NCI-H345 treated with DMSO at 0.1 percent for 48 hours (cell line): Measurements from ENCODE around the gene PROZ.

Experiments used
- DNase-seq: peaks from one replicate; lab custom pipeline; 2025; ENCODE audit not compliant: unreplicated experiment; lab: John Stamatoyannopoulos, UW

Gene PROZ

GRCh38 chr13:113119166-113119821 is 39.2 kb upstream of the PROZ start:
- no peak for DNase-seq

DNA sequence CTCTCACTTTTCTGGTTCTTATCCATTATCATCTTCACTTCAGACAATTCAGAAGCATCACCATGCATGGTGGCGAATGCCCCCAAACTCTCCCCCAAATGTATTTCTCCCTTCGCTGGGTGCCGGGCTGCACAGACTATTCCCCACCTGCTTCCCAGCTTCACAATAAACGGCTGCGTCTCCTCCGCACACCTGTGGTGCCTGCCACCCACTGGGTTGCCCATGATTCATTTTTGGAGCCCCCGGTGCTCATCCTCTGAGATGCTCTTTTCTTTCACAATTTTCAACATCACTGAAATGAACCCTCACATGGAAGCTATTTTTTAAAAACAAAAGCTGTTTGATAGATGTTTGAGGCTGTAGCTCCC is 38.6 kb upstream of the PROZ start:
- DNase-seq: no peak

- DNase-seq: no peak
These were observed 37.9 kb upstream of the PROZ start for GRCh38 chr13:113120300-113121182.

DNA sequence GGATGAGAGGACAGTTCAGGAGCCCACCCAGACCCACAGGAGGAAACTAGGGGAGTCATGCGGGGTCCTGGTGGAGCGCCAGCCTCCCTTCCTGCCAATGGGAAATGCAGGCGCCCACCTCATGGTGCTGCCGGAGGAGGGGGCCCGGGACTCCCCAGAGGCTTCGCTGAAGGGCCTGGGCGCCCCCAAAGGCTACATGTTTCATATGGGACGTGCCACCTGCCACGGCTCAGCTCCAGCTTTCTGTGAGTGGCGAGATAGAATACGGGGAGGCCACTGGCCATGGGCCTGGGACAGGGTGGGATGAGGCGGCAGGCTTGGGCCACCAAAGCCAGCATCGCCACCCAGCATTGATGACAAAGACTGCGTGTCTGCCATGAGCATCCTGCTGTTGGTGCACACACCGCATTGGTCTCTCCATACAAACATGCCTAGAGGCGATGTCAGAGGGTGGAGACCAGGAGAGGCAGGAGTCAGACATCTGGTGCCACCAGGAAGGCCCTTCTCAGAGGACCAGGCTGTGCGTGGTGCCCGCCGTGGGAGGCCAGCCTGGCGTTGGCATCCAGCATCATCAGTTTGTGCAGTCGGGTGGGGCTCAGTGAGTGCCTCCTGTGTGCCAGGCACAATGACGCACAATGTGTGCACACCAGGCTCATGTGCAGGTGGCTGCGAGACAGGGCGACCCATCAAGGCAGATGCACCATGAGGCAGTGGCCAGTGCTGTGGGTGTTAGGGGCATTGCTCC is 37.1 kb upstream of the PROZ start:
- no peak for DNase-seq

- no peak for DNase-seq
These were observed 36.4 kb upstream of the PROZ start for GRCh38 chr13:113121928-113122471.

GRCh38 chr13:113122550-113123225 is 35.8 kb upstream of the PROZ start, which contains the start of gene F10:
Gene F10, plus strand, starts transcription at chr13:113122799. Its CDS starts 57 bp downstream, at chr13:113122856.
- DNase-seq: no peak

GRCh38 chr13:113123226-113124201 is 34.9 kb upstream of the PROZ start:
- DNase-seq: no peak

- DNase-seq: no peak
These were observed 34.1 kb upstream of the PROZ start for GRCh38 chr13:113124211-113124970.

DNA sequence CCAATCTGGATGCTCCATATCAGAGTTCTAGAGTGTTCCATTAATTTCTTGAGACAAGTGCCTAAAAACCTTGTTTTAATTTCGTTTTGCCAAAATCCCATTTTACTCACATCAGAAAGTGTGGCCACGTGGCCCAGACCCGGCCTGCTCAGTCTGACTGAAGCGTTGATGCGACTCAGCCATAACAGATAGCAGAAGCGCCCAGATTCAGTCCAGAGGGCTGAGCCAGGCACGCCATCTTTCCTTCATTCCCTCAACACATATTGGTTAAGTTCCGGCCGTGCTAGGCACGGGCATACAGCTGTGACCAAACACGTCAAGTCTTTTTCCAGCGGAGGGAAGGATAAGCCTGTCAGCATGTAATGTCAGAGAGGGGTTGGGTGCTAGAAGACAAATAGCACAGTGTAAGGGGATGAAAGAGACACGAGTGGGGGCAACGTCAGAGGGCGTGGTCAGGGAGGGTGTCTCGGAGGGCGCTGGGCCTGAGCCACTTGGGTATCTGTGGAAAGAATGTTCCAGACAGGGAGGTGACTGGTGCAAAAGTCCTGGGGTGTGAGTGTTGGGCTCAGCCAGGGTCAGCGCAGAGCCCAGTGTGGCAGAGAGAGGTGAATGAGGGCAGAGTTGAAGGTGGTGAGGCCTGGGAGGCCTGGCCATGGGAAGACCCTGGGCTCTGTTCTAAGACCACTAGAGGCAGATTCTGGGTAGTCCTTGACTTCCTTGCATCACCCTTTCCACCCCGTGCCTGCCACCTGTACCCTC is 32.8 kb upstream of the PROZ start:
- no peak for DNase-seq

GRCh38 chr13:113126265-113127150 is 31.9 kb upstream of the PROZ start:
- no peak for DNase-seq

GRCh38 chr13:113129480-113129879 is 29.0 kb upstream of the PROZ start:
- DNase-seq: no peak

- no peak for DNase-seq
These were observed 28.3 kb upstream of the PROZ start for GRCh38 chr13:113129921-113130750.

DNA sequence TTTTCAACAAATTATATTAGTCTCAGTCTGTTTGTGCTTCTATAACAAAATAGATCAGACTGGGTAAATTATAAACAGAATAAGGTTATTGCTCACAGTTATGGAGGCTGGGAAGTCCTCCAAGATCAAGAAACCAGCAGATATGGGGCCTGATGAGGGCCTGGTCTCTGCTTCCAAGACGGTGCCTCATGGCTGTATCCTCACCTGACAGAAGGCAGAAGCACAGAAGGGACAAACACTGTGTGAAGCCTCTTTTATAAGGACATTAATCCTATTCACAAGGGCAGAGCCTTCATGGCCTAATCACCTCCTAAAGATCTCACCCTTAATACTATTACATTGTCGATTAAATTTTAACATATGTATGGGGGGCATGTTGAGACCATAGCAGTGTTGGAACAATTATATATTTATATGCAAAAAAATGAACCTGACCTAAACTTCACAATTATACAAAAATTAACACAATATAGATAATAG is 23.1 kb upstream of the PROZ start:
- DNase-seq: no peak

GRCh38 chr13:113137691-113138298 is 20.7 kb upstream of the PROZ start:
- no peak for DNase-seq

DNA sequence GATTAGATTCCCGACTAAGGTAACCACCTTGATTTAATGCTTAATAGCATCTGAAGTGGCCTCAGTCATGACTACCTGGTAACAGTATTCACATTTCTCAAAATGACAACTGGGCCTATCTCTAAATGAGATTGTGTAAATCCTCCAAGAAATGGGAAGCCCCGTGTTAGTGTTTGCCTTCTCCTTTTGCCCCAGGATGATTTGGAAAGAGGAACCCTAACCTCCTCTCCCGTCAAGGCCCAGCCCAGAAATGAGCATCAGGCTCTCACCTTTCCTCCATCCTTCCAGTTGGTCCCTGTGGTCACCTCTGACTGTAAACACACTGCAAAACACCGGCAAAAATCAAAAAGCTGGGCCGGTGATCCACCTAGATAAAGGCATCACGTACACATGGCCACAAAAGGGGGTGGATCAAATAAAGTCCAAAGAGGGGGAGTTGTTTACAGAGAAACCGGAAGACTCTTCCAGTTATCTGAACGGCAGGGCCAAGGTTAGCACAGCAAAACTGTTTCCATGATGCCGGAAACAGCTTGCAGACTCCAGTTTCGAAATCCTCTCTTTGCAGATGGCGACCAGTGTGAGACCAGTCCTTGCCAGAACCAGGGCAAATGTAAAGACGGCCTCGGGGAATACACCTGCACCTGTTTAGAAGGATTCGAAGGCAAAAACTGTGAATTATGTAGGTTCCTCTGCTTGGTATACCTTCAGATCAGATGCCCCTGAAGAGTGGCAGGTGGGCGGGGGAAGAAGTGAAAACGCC is 19.5 kb upstream of the PROZ start:
- no peak for DNase-seq
